GM12865 (cell line): ENCODE measurements around the gene EPO.

Experiments
- DNase-seq: peaks from one replicate; pipeline ENCODE4 v3.0.0; 2010; ENCODE audit warnings: low read depth
- H3K4me3 ChIP-seq: 2 replicates; pipeline ENCODE4 v1.5.1; 2011; ENCODE audit warnings: mild to moderate bottlenecking, low read depth, low read length, control low read depth
- CTCF ChIP-seq: IDR thresholded peaks from 2 replicates; pipeline ENCODE4 v1.5.1; 2011; ENCODE audit warnings: low read length, control low read depth, low read depth, inconsistent platforms; ENCODE audit not compliant: insufficient read depth; ENCODE audit errors: missing control alignments

EPO gene

GRCh38 chr7:100683659-100684533, 36.4 kb upstream of the EPO start:
- no peak overlapping the region for H3K4me3 ChIP-seq

GRCh38 chr7:100684534-100685042, 35.7 kb upstream of the EPO start:
- no peak overlapping the region for H3K4me3 ChIP-seq
- DNase-seq, result no peak
- TF ChIP-seq CTCF, result no peak

More at GRCh38 chr7:100683659-100684533, 36.4 kb upstream of the EPO start:
- no peak for TF ChIP-seq CTCF
- no peak for DNase-seq

- TF ChIP-seq CTCF, result no peak
- H3K4me3 ChIP-seq, result no peak overlapping the region
- DNase-seq, result no peak
These were observed 35.1 kb upstream of the EPO start for GRCh38 chr7:100685049-100685605.

GRCh38 chr7:100685631-100686145, 34.6 kb upstream of the EPO start:
- no peak for TF ChIP-seq CTCF
- no peak for DNase-seq
- no peak overlapping the region for H3K4me3 ChIP-seq

GRCh38 chr7:100686201-100686821, 34.0 kb upstream of the EPO start:
- no peak overlapping the region for H3K4me3 ChIP-seq
- TF ChIP-seq CTCF, result no peak
- no peak for DNase-seq

GRCh38 chr7:100686822-100687211, 33.5 kb upstream of the EPO start:
- TF ChIP-seq CTCF, result no peak
- no peak for DNase-seq
- H3K4me3 ChIP-seq, result no peak overlapping the region
